CD4-positive, alpha-beta T cell (primary cell): ENCODE results near the gene PCBP4. TPM values are rescaled to one million over a fixed set of nuclear protein-coding genes. Genes with fewer than 3 reads are reported as not detected.
A peak's percentile ranks its signal among the peaks of the same experiment; 100 is the strongest.

ENCODE experiments used
- ATAC-seq: fragments of 200-7000 bp; cut with Tn5 transposase; one replicate; pipeline ENCODE4 v1.10.0; 2022; ENCODE audit warnings: mild to moderate bottlenecking; ENCODE audit not compliant: poor library complexity
- CTCF ChIA-PET: fragments of 350-600 bp; sonication (Branson Sonifier 250); formaldehyde crosslinking; loops from one replicate; lab custom pipeline; 2021; ENCODE audit warnings: antibody characterized with exemption, inconsistent platforms; lab: Charles Lee
- POLR2A ChIA-PET: fragments of 350-600 bp; sonication (Branson Sonifier 250); formaldehyde crosslinking; loops from one replicate; lab custom pipeline; 2021; ENCODE audit warnings: antibody characterized with exemption, inconsistent platforms; lab: Charles Lee
- DNase-seq, 14 experiments: peaks; one replicate each; pipeline ENCODE4 v3.0.0-alpha.2; 2013 to 2020; ENCODE audit warnings: mixed read lengths in 2 of 14
- H3K27ac ChIP-seq, 2 donors: one replicate each; pipeline versions ENCODE4 v1.5.1 to v1.7.0; 2013; ENCODE audit warnings: low read length in 2 of 2, low read depth in 1 of 2, mild to moderate bottlenecking in 1 of 2
- H3K27me3 ChIP-seq, 2 experiments: 1 replicate in 1 of 2; 2 replicates in 1 of 2; pipeline versions ENCODE4 v1.6.1 to v1.7.0; 2013; ENCODE audit warnings: low read length in 2 of 2, control low read depth in 1 of 2, mild to moderate bottlenecking in 1 of 2, moderate library complexity in 1 of 2; ENCODE audit not compliant: insufficient read depth in 2 of 2, control insufficient read depth in 1 of 2
- H3K36me3 ChIP-seq: one replicate; pipeline ENCODE4 v1.6.1; 2013; ENCODE audit warnings: low read length, control low read depth; ENCODE audit not compliant: insufficient read depth
- H3K4me1 ChIP-seq: one replicate; pipeline ENCODE4 v1.6.1; 2013; ENCODE audit warnings: low read length, control low read depth; ENCODE audit not compliant: insufficient read depth
- H3K4me3 ChIP-seq: one replicate; pipeline ENCODE4 v1.5.1; 2013; ENCODE audit warnings: mild to moderate bottlenecking, low read length, moderate library complexity
- H3K9me3 ChIP-seq, 2 experiments: 1 replicate in 1 of 2; 2 replicates in 1 of 2; pipeline versions ENCODE4 v1.6.1 to v1.7.0; 2013; ENCODE audit warnings: low read length in 2 of 2, mild to moderate bottlenecking in 2 of 2, control low read depth in 1 of 2, moderate library complexity in 1 of 2; ENCODE audit not compliant: control insufficient read depth in 1 of 2, insufficient read depth in 1 of 2
- H3K27ac Mint-ChIP-seq: one replicate; pipeline ENCODE4 v1.8.0; 2020; ENCODE audit warnings: mixed read lengths
- H3K27me3 Mint-ChIP-seq: one replicate; pipeline ENCODE4 v1.8.0; 2021; ENCODE audit warnings: mixed read lengths
- H3K36me3 Mint-ChIP-seq: one replicate; pipeline ENCODE4 v1.8.0; 2021; ENCODE audit warnings: low read depth, mixed read lengths
- H3K4me1 Mint-ChIP-seq: one replicate; pipeline ENCODE4 v1.8.0; 2021; ENCODE audit warnings: low read depth, mixed read lengths
- H3K4me3 Mint-ChIP-seq: one replicate; pipeline ENCODE4 v1.8.0; 2020; ENCODE audit warnings: mild to moderate bottlenecking, mixed read lengths
- H3K9me3 Mint-ChIP-seq: one replicate; pipeline ENCODE4 v1.8.0; 2020; ENCODE audit warnings: mixed read lengths
- intact Hi-C, 2 experiments: fragments of 100-400 bp; cut with DNase I in 1 of 2; cut with micrococcal nuclease in 1 of 2; formaldehyde crosslinking; loops; one replicate each; pipeline versions ENCODE4 v1.15.1 to v1.9.0; 2023 to 2025; cut with DNase I, micrococcal nuclease
- total RNA-seq, 174 experiments: library from RNA in 2 of 174; stranded (reverse) in 2 of 174; gene quantifications; one replicate each; pipeline ENCODE4 v1.2.3 and lab custom pipeline; 2021 to 2026
- TF ChIP-seq, protein P1 (sequence below): fragments of 200-600 bp; IDR thresholded peaks from one replicate; pipeline ENCODE4 v1.8.0; 2022; ENCODE audit warnings: antibody characterized with exemption, mild to moderate bottlenecking

The PCBP4 gene
- total RNA-seq, 2 experiments from 2014 or later: 14.7 to 16.8 TPM

- no peaks in the 10 kb centered on the region for H3K9me3 Mint-ChIP-seq
- peaks cover 4% of the 10 kb centered on the region for H3K27me3 Mint-ChIP-seq
- no peak overlapping the region for H3K27ac Mint-ChIP-seq
- no peak overlapping the region for H3K4me3 Mint-ChIP-seq
- no peaks in the 10 kb centered on the region for H3K36me3 Mint-ChIP-seq
- H3K27me3 ChIP-seq: no peaks in the 10 kb centered on the region
- peaks cover 8% of the 10 kb centered on the region for H3K4me1 Mint-ChIP-seq
- intact Hi-C loops: loop anchor here in 1 of 2 experiments (10.0 kb wide), 1 partner anchor 563 kb away; the partner anchor contains the start of gene MANF
- H3K36me3 ChIP-seq: no peaks in the 10 kb centered on the region
- TF ChIP-seq, protein P1, sequence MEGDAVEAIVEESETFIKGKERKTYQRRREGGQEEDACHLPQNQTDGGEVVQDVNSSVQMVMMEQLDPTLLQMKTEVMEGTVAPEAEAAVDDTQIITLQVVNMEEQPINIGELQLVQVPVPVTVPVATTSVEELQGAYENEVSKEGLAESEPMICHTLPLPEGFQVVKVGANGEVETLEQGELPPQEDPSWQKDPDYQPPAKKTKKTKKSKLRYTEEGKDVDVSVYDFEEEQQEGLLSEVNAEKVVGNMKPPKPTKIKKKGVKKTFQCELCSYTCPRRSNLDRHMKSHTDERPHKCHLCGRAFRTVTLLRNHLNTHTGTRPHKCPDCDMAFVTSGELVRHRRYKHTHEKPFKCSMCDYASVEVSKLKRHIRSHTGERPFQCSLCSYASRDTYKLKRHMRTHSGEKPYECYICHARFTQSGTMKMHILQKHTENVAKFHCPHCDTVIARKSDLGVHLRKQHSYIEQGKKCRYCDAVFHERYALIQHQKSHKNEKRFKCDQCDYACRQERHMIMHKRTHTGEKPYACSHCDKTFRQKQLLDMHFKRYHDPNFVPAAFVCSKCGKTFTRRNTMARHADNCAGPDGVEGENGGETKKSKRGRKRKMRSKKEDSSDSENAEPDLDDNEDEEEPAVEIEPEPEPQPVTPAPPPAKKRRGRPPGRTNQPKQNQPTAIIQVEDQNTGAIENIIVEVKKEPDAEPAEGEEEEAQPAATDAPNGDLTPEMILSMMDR: no peak
- no peak overlapping the region for H3K4me3 ChIP-seq
- POLR2A ChIA-PET: no interaction called here
- H3K27ac ChIP-seq: no peak overlapping the region
- H3K9me3 ChIP-seq: no peaks in the 10 kb centered on the region
- peaks cover 12% of the 10 kb centered on the region for H3K4me1 ChIP-seq
- DNase-seq (peak in 1 of 14 experiments; percentile 9), ATAC-seq (no peak)
- CTCF ChIA-PET: no interaction called here
These were observed 19.9 kb downstream of the PCBP4 start for GRCh38 chr3:51947215-51947900.

- intact Hi-C loops: loop anchor here in 1 of 2 experiments (10.0 kb wide), 1 partner anchor 562 kb away; the partner anchor contains the start of gene MANF
- ATAC-seq: no peak
- CTCF ChIA-PET: interaction anchor here (0.9 kb wide), 1 partner anchor 27 kb away, joined by 3 read pairs; the partner anchor contains the start of gene ABHD14B
These were observed 20.5 kb downstream of the PCBP4 start for GRCh38 chr3:51946796-51947195.

GRCh38 chr3:51945926-51946705 lies 21.1 kb downstream of the PCBP4 start:
- no peak overlapping the region for H3K4me3 Mint-ChIP-seq
- intact Hi-C loops: loop anchor here in 1 of 2 experiments (10.0 kb wide), 1 partner anchor 561 kb away; the partner anchor contains the start of gene MANF
- ChIA-PET POLR2A (interaction anchor here (0.9 to 1.3 kb wide), 2 partner anchors 28 to 50 kb away, joined by 3 read pairs; partner anchors contain the start of genes ABHD14B and RPL29), CTCF (interaction anchor here (0.6 to 2.2 kb wide), 3 partner anchors 28 to 35 kb away, joined by 3 to 8 read pairs (median 4); partner anchors contain the start of genes ABHD14A and ABHD14B)
- Histone ChIP-seq H3K27me3 (no peaks in the 10 kb centered on the region), H3K36me3 (no peaks in the 10 kb centered on the region), H3K9me3 (no peaks in the 10 kb centered on the region), H3K4me1 (peaks cover 21% of the 10 kb centered on the region), H3K27ac (no peak overlapping the region), H3K4me3 (no peak overlapping the region)
- no peak for ATAC-seq
- peak in 1 of 14 experiments; percentile 6 for DNase-seq
- H3K36me3 Mint-ChIP-seq: peaks cover 10% of the 10 kb centered on the region
- H3K27me3 Mint-ChIP-seq: no peaks in the 10 kb centered on the region
- TF ChIP-seq, protein P1: no peak
- no peak overlapping the region for H3K27ac Mint-ChIP-seq
- peaks cover 19% of the 10 kb centered on the region for H3K4me1 Mint-ChIP-seq
- H3K9me3 Mint-ChIP-seq: no peaks in the 10 kb centered on the region

More at GRCh38 chr3:51946796-51947195, 20.5 kb downstream of the PCBP4 start:
- POLR2A ChIA-PET: no interaction called here
- H3K4me1 Mint-ChIP-seq: peaks cover 13% of the 10 kb centered on the region
- no peaks in the 10 kb centered on the region for H3K9me3 Mint-ChIP-seq
- no peaks in the 10 kb centered on the region for H3K27me3 Mint-ChIP-seq
- Histone ChIP-seq H3K9me3 (no peaks in the 10 kb centered on the region), H3K4me3 (no peak overlapping the region), H3K36me3 (no peaks in the 10 kb centered on the region), H3K4me1 (peaks cover 15% of the 10 kb centered on the region), H3K27ac (no peak overlapping the region), H3K27me3 (no peaks in the 10 kb centered on the region)
- H3K36me3 Mint-ChIP-seq: peaks cover 5% of the 10 kb centered on the region
- DNase-seq: no peak
- H3K27ac Mint-ChIP-seq: no peak overlapping the region
- TF ChIP-seq, protein P1: no peak
- no peak overlapping the region for H3K4me3 Mint-ChIP-seq
